ENCODE data around the gene F7.
"Not testable (repeated sequence)": the region's sequence is repeated elsewhere in the genome, so short reads cannot be mapped to it uniquely, and the experiment has no call there.

The F7 gene

DNA sequence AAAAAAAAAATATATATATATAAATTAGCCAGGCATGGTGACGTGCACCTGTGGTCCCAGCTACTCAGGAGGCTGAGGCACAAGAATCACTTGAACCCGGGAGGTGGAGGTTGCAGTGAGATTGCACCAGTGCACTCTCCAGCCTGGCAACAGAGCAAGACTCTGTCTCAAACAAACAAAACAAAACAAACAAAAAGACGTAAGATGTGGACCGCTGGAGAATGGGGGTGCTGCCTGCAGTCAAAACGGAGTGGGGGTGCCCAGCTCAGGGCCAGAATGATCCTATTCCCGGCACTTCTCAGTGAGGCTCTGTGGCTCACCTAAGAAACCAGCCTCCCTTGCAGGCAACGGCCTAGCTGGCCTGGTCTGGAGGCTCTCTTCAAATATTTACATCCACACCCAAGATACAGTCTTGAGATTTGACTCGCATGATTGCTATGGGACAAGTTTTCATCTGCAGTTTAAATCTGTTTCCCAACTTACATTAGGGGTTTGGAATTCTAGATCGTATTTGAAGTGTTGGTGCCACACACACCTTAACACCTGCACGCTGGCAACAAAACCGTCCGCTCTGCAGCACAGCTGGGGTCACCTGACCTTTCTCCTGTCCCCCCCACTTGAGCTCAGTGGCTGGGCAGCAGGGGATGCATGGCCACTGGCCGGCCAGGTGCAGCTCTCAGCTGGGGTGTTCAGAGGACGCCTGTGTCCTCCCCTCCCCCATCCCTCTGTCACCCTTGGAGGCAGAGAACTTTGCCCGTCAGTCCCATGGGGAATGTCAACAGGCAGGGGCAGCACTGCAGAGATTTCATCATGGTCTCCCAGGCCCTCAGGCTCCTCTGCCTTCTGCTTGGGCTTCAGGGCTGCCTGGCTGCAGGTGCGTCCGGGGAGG is at the start of gene F7:
Gene F7 (plus strand): TSS at position 760 of the 889 bp plus-strand sequence. CDS start 51 bp downstream, at position 811.
- DNase-seq, result no peak

DNA sequence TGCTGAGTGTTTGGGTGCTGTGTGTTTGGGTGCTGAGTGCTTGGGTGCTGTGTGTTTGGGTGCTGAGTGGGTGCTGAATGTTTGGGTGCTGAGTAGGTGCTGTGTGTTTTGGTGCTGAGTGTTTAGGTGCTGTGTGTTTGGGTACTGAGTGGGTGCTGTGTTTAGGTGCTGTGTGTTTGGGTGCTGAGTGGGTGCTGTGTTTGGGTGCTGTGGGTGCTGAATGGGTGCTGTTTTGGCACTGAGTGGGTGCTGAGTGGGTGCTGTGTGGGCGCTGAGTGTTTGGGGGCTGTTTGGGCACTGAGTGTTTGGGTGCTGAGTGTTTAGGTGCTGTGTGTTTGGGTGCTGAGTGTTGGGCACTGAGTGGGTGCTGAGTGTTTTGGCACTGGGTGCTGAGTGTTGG is 48.5 kb upstream of the F7 start:
- no peak for DNase-seq

DNA sequence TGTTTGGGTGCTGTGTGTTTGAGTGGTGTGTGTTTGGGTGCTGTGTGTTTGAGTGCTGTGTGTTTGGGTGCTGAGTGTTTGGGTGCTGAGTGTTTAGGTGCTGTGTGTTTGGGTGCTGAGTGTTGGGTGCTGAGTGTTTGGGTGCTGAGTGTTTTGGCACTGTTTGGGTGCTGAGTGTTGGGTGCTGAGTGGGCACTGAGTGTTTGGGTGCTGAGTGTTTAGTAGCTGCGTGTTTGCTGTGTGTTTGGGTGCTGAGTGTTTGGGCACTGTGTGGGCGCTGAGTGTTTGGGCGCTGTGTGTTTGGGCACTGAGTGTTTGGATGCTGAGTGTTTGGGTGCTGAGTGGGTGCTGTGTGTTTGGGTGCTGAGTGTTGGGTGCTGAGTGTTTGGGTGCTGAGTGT is 48.0 kb upstream of the F7 start:
- not testable (repeated sequence) for DNase-seq

DNA sequence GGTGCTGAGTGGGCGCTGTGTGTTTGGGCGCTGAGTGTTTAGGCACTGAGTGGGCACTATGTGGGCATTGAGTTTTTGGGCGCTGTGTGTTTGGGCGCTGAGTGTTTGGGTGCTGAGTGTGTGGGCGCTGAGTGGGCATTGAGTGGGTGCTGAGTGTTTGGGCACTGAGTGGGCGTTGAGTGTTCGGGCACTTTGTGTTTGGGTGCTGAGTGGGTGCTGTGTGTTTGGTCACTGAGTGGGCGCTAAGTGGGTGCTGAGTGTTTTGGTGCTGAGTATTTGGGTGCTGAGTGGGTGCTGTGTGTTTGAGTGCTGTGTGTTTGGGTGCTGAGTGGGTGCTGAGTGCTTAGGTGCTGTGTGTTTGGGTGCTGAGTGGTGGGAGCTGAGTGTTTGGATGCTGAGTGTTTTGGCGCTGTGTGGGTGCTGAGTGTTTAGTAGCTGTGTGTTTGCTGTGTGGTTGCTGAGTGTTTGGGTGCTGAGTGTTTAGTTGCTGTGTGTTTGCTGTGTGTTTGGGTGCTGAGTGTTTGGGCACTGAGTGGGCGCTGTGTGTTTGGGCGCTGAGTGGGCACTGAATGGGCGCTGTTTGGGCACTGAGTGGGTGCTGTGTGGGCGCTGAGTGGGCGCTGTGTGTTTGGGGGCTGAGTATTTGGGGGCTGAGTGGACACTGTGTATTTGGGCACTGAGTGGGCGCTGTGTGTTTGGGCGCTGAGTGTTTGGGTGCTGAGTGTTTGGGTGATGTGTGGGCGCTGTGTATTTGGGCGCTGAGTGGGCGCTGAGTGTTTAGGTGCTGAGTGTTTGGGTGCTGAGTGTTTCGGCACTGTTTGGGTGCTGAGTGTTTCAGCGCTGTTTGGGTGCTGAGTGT is 47.2 kb upstream of the F7 start:
- no peak for DNase-seq

DNA sequence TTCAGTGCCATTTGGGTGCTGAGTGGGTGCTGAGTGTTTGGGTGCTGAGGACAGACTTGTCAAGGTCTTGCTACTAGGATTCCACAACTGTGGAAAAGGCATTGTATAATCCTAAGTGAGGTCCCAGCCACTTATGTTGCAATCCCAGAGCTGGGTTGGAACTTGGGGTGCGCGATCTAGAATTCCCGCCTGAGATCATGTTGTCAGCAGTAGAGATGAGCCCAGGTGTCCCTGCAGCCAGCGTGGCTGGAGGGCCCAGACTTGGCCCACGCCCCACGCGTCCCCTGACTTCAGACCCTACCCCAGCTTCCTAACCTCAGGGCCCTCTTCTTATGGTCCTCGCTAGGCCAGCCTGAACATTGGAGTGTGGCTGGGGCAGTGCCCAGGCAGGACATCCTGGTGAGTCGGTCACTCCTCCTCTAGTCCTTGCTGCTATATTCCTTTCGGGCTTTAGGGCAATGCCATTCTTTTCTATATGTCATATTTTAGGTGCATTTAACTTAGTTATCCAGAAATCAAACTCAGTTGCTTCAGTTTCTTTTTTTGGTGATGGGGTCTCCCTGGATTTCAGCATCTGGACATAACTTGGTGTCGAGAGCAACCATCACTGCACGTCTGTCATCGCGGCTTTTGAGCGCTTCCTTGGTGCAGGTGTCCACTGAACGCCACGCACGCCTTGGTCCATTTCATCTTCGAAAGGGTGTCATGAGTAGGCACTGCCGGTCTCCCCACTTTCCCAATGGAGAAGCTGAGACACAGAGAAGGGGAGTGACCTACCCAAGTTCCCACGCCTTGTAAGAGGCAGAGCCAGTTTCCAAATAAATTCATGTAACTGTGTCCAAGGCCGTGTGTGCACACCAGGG is 46.4 kb upstream of the F7 start:
- DNase-seq, result no peak

DNA sequence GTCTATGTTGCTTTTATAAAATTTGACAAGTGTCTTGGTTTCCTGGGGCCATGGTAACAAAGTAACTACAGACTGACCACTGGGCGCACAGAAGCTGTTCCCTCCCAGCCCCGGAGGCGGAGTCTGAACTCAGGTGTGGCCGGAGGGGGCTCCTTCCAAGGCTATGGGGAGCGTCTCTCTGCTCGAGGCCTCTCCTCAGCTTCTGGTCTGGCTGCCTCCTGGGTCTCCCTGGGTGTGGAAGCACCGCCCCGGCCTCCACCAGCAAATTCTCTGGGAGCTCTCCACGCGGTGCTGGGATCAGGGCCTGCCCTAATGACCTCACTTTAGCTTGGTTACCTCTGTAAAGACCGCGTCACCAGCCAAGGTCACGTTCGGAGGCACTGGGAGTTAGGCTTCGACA is 45.7 kb upstream of the F7 start:
- no peak for DNase-seq

DNA sequence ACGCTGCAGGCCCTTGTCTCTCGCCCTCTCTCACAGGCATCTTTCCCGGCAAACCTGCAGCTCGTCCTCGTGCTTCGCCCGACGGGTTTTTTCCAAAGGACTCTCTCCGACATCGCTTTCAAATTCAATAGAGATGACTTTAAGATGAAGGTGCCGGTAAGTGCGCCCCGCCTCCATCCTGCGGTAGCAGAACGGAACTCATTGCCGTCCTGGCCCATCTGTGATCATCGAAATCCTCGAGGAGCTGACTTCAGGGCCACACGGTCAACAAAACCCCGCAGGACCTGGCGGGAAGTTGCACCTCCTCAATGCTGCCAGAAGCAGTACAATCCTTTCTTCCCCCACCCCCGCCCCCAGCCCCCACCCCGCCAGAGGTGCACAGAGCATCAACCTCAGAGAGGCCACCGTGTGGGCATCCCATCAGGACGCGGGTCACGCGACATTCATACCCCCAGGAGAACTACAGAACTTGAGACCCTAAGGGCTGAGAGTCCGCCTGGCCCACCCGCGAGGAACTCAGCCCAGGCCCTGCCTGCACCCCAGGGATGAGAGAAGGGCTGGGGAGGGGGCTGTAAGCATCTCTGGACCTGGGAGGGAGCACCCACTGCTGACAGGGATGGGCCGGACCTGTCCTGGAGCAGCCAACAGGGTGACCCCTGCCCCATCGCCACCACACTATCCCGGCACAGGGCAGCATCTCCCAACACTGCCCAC is 44.9 kb upstream of the F7 start:
- no peak for DNase-seq

DNA sequence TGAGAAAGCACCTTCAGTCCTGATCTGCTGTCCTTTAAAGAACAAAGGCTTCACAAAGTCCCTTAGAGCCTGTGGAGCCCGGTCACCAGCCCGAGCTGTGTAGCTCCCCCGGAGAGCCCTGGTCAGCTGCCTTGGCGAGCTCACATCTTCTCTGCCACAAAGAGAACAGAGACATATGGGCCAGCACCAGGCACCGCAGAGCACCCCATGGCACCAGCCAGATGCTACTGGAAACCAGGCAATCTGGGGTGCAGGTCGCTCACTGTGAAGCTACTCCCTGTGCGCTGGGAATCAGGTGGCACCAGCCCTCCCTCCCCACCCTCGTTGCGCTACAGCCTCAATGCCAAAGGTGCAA is 44.3 kb upstream of the F7 start:
- DNase-seq, result no peak

DNA sequence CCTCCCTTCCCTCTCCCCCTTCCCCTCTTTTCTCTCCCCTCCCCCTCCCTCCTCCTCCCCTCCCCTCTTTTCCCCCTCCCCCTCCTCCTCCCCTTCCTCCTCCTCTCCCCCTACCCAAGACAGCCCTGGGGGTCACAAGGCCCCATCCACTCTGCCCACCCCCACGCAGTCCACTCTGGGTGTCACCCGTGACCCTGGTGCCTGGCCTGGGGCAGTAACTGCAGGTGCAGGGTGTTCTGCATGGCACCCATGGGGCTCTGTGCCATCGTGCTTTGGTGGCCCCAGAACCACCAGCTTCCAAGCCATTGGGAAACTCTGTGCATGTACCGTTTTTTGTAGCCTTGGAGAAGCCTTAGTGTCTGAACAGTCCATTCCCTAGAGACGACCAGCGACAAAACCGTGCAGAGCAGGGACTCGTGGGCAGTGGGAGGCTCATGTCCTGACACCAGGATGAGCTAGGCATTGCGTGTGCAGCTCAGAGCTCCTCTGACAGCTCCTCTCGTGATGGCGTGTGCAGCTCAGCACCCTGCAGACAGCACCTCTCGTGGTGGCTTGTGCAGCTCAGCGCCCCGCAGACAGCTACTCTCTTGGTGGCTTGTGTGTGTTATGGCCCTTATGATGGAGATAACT is 43.7 kb upstream of the F7 start:
- DNase-seq, result no peak

DNA sequence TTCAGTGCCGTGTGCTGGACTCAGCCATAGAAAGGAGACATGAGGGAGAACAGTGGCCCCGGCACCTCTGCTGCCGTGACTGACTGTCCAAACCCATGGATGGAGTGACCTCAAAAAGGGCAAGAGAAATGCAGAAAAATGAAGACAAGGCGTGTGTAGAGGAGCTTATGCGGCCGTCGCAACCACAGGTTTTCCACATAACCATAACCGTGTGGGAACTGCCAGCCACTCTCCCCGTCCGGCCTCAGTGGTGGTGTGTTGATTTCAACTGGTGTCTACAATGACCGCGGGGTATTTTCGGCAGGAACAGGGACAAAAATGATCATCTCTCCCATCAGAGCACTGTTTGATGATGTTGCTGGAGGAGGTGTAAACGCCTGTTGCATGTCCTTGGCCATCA is 42.9 kb upstream of the F7 start:
- no peak for DNase-seq

DNA sequence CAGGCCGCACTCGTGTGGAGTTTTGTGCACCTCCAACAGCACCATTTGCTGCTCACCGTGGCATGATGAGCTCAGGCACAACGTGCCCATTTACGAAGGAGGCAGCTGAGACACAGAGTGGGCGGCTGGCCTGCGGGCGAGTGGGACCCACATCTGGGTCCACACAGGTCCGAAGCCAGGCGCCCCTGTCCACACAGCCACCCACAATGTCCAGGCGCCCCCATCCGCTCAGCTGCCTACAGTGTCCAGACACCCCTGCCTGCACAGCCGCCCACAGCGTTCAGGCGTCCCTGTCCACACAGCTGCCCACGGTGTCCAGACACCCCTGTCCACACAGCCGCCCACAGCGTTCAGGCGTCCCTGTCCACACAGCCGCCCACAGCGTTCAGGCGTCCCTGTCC is 42.5 kb upstream of the F7 start:
- no peak for DNase-seq

DNA sequence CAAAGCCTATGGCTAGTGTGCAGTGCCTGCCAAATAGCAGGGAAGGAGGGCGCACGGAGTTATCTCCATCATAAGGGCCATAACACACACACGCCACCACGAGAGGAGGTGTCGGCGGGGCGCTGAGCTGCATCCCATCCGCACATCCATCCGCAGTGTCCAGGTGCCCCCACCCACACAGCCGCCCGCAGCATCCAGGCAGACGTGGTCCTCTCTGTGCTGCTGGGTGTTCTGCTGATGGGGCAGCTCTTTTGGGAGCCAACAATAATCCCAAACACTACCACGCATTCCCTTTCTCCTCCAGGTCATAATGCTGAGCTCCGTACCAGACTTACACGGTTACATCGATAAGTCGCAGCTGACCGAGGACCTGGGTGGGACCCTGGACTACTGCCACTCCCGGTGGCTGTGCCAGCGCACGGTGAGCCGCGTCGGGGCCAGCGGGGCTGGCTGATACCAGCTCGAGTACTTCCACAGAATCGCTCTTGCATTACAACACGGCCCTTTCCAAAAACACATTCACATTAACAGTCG is 41.5 kb upstream of the F7 start:
- no peak for DNase-seq

DNA sequence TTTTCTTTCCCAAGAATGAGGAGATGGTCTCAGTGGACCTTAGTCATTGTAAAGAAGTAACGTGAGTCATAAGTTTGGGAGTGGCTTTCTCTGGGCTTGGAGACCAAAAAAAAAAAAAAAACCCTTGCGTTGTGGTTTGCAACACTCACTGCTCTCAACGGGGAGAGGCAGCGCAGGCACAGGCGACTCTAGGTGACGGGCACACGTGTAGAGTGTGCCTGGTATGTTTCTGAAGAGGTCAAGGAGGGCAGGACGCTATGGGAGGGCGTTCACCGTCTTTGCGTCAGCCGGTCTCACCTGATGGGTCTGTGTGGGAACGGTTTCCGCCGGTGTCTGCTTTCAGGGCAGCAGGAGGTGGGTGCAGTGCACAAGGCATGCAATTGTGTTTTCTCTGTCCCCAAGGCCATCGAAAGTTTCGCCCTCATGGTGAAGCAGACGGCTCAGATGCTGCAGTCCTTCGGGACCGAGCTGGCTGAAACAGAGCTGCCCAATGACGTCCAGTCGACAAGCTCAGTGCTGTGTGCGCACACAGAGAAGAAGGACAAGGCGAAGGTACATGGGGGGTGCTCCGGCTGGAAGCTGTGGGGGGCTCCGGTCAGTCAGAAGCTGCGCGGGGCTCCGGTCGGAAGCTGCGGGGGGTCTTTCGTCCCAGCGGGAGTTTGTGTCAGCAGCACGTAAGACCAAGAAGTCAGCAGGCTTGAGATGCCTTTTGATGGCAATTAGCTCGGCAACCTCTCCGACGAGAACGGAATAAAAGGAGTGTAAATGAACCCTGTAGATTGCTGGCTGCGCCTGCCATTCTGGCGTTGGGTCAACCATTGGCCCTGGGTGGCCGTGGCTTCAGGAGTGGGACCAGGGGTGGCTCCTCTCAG is 40.8 kb upstream of the F7 start:
- no peak for DNase-seq

DNA sequence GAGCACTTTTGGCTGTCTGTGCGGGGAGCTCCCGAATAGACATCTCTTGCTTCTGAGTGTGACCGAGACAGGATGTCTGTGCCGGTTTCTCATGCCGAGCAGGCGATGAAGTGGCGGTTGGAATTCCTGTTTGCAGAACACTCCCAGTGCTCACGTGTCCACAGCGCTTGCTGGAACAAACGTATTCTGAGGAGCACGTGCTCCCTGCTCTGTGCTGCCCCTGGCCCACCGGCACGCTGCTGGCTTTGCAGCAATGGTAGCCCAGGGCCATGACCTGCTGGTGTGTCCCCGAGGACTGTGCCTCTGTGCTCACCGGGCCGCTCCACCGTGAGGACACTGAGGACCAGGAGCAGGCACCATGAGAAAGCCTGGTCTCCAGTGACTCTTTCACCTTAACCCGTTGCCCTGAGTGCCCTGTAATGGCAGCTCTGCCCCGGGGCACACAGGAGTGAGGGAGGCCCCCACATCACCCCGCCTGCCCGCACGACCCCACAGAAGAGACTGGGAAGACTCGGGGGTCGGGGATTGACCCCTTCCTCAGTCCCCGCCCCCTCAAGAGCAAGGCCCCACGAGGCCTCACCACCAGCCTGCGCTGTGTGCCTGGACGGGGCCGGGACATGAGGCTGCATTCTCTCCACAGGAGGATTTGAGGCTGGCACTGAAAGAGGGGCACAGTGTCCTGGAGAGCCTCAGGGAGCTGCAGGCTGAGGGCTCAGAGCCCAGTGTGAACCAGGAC is 40.0 kb upstream of the F7 start:
- no peak for DNase-seq

DNA sequence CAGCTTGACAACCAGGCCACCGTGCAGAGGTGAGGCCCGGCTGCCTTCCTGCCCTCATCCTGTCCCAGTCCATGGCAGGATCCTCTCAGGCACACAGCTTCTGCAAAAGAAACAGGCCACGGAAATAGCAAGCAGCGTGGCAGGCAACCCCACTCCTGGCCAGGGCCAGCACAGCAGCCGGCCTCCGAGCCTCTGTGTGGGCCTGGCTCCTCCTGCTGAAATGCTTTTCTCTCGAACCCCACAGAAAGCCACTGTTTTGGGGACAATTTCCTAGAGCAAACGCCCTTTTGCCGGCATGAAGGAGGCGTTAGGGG is 39.5 kb upstream of the F7 start:
- DNase-seq, result no peak

DNA sequence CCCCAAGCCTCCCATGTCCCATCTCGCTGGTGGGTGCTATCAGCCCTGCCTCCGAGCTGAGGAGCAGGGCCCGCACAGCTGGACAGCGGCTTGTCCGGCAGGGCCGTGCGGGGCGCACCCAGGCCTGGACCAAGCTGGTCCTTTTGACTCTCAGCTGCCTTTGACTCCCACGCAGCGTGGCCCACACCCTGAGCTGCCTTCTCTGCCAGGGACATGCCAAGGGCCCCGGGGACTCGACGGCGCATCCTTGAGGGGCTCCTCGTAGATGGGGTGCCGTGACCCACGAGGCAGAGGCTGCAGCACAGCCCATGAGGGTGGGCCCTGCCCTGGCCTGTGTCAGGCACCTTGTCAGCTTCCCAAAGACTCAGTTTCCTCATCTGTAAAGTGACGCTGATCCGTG is 38.8 kb upstream of the F7 start:
- DNase-seq, result no peak

DNA sequence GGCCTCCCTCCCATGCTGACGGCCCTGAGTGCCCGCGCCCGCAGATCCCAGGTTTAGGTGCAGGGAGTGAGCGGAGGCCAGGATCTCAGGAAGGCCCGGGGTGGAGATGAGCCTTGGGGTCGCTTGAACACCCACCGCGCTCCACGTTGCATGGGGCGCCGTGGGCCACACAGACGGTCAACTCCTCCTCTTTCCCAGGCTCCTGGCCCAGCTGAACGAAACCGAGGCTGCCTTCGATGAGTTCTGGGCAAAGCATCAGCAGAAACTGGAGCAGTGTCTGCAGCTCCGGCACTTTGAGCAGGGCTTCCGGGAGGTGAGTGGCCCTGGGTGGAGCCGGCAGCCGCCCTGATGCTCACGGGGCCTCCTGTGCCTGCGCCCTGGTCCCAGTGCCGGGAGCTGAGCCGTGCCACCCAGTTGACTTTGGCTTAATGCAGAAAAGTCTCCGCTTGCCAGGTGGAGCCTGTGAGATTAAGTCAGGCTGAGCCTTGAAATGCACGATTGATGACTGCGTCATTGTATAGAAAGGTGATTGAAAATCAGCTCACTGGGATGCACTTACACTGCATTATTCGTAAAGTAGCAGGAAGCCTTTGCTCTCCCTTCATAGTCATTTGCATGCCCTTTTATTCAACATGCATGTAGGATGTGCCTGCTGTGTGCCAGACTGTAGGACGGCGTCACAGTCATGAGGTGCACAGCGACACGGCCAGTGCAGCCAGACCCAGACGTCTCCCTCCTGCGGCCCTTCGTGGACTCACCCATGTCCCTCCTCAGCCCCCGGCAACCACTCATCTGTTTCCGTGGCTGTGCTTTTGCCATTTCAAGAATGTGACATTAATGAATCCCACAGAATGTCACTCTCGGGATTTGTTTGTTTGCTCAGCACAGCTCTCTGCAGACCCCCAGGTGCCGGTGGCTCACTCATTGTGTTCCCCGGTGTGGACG is 35.5 kb upstream of the F7 start:
- DNase-seq, result no peak

DNA sequence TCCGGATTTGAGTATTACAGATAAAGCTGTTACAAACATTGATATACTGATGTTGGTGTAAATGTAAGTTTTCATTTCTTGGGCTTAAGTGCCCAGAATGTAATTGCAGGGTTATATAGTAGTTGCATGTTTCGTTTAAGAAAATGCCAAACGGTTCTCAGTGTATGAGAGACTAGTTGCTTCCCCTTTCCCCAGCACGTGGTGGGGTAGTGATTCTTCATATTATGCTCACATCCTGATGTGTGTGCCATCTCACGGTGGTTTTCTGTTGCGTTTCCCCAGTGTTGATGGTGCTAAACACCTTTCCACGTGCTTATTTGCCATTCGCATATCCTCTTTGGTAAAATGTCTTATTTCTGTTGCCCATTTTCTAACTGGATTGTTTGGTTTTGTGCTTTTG is 34.7 kb upstream of the F7 start:
- no peak for DNase-seq

DNA sequence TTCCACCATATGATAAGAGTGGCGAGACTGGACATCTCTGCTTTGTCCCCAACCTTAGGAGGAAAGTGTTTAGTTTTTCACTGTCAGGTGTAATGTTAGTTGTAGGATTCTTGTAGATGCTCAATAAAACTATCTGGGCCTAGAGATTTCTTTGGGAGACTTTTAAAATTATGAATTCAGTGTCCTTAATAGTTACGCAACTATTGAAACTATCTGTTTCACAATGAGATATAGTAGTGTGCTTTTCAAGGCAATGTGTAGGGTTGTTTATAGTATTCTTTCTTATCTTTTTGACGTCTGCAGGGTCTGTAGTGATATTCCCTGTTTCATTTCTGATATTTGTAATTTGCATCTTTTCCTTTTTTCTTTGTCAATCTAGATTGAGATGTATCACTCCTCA is 33.2 kb upstream of the F7 start:
- no peak for DNase-seq
